Smooth muscle cell (in vitro differentiated cells): Measurements from ENCODE around the gene MRAS. TPM values are rescaled to one million over a fixed set of nuclear protein-coding genes. Genes with fewer than 3 reads are reported as not detected.

Experiments used
- DNase-seq: peaks from one replicate; lab custom pipeline; 2025; ENCODE audit not compliant: unreplicated experiment; lab: John Stamatoyannopoulos, UW
- H2AFZ ChIP-seq: fragments of 200-600 bp; sonication (generic); 2 replicates; pipeline ENCODE4 v1.6.0; 2016; ENCODE audit warnings: antibody characterized with exemption, low read depth, mild to moderate bottlenecking
- H3F3A ChIP-seq: fragments of 200-600 bp; sonication (generic); 2 replicates; pipeline ENCODE4 v1.6.0; 2017; ENCODE audit warnings: antibody characterized with exemption, low read depth
- H3K27ac ChIP-seq: fragments of 200-600 bp; sonication (generic); 2 replicates; pipeline ENCODE4 v1.5.1; 2016; ENCODE audit warnings: low read depth, mild to moderate bottlenecking
- H3K27me3 ChIP-seq: fragments of 200-600 bp; sonication (generic); 2 replicates; pipeline ENCODE4 v1.6.1; 2016; ENCODE audit warnings: low read depth, mild to moderate bottlenecking
- H3K36me3 ChIP-seq: fragments of 200-600 bp; sonication (generic); 2 replicates; pipeline ENCODE4 v1.5.1; 2016; ENCODE audit warnings: low read depth
- H3K4me1 ChIP-seq: fragments of 200-600 bp; sonication (generic); 2 replicates; pipeline ENCODE4 v1.5.1; 2016; ENCODE audit warnings: low read depth
- H3K4me2 ChIP-seq: fragments of 200-600 bp; sonication (generic); 2 replicates; pipeline ENCODE4 v1.6.0; 2016; ENCODE audit warnings: mild to moderate bottlenecking
- H3K4me3 ChIP-seq: fragments of 200-600 bp; sonication (generic); 2 replicates; pipeline ENCODE4 v1.5.1; 2016; ENCODE audit warnings: mild to moderate bottlenecking
- H3K79me2 ChIP-seq: fragments of 200-600 bp; sonication (generic); 2 replicates; pipeline ENCODE4 v1.6.0; 2016; ENCODE audit warnings: low read depth, mild to moderate bottlenecking
- H3K9ac ChIP-seq: fragments of 200-600 bp; sonication (generic); 2 replicates; pipeline ENCODE4 v1.6.0; 2016; ENCODE audit warnings: low read depth
- H3K9me3 ChIP-seq: fragments of 200-600 bp; sonication (generic); replicated peaks from 2 replicates; pipeline ENCODE4 v1.5.1; 2016; ENCODE audit warnings: low read depth
- H4K20me1 ChIP-seq: fragments of 200-600 bp; sonication (generic); 2 replicates; pipeline ENCODE4 v1.6.0; 2016; ENCODE audit warnings: low read depth
- CTCF ChIP-seq: fragments of 200-600 bp; sonication (generic); IDR thresholded peaks from 2 replicates; pipeline ENCODE4 v1.5.1; 2017; ENCODE audit warnings: borderline replicate concordance, mild to moderate bottlenecking, antibody characterized with exemption; ENCODE audit not compliant: insufficient read depth, poor library complexity, severe bottlenecking
- WGBS: methylation state at CpG from one replicate; pipeline ENCODE4 v1.1.7; 2016; ENCODE audit warnings: low lambda C conversion rate; 5-methylcytosine and 5-hydroxymethylcytosine counted together
- polyA plus RNA-seq: library from polyadenylated mRNA; unstranded; fragments of >200 nt; fragmentation: Nextera tagmentation; extraction: Ambion mirVana; gene quantifications from 2 replicates; pipeline ENCODE4 v1.2.1, GENCODE V29; 2016
- total RNA-seq: library from RNA; depleted of rRNA; stranded (reverse); fragments of >200 nt; gene quantifications from 2 replicates; pipeline ENCODE4 v1.2.3, GENCODE V29; 2014

MRAS gene
- total and polyA plus RNA-seq, 2 experiments from 2014 or later, result 43.0 to 60.5 TPM

- H3K36me3 ChIP-seq, result no peaks in the 10 kb centered on the region
- DNase-seq, result no peak
- H2AFZ ChIP-seq, result no peak overlapping the region
- H3K9ac ChIP-seq, result no peak overlapping the region
- peaks cover 94% of the 10 kb centered on the region for H4K20me1 ChIP-seq
- H3F3A ChIP-seq, result no peaks in the 10 kb centered on the region
- peaks cover 3% of the 10 kb centered on the region for H3K79me2 ChIP-seq
- H3K4me3 ChIP-seq, result no peak overlapping the region
- WGBS, result 98% methylated on average over 6 of the region's 6 CpGs
- no peak overlapping the region for H3K27ac ChIP-seq
- no peaks in the 10 kb centered on the region for H3K4me1 ChIP-seq
- H3K9me3 ChIP-seq, result no peaks in the 10 kb centered on the region
- no peak for TF ChIP-seq CTCF
- H3K4me2 ChIP-seq, result no peak overlapping the region
- no peaks in the 10 kb centered on the region for H3K27me3 ChIP-seq
These were observed 16.2 kb downstream of the MRAS start for GRCh38 chr3:138364356-138365252.

GRCh38 chr3:138365253-138365555 lies 16.8 kb downstream of the MRAS start:
- Histone ChIP-seq H3K9ac (no peak overlapping the region), H3K79me2 (peaks cover 3% of the 10 kb centered on the region), H2AFZ (no peak overlapping the region), H3F3A (no peaks in the 10 kb centered on the region), H4K20me1 (peaks cover 88% of the 10 kb centered on the region), H3K36me3 (no peaks in the 10 kb centered on the region), H3K4me3 (no peak overlapping the region), H3K9me3 (no peaks in the 10 kb centered on the region), H3K4me1 (no peaks in the 10 kb centered on the region), H3K27me3 (no peaks in the 10 kb centered on the region), H3K27ac (no peak overlapping the region), H3K4me2 (no peak overlapping the region)
- 98% methylated on average over 4 of the region's 4 CpGs for WGBS
- no peak for DNase-seq
- no peak for TF ChIP-seq CTCF

- no peak for DNase-seq
- H3K4me2 ChIP-seq, result no peak overlapping the region
- no peaks in the 10 kb centered on the region for H3K27me3 ChIP-seq
- no peak overlapping the region for H3K4me3 ChIP-seq
- H3K9me3 ChIP-seq, result no peaks in the 10 kb centered on the region
- peaks cover 78% of the 10 kb centered on the region for H4K20me1 ChIP-seq
- H3K79me2 ChIP-seq, result peaks cover 3% of the 10 kb centered on the region
- no peak overlapping the region for H3K27ac ChIP-seq
- H3K9ac ChIP-seq, result no peak overlapping the region
- no peaks in the 10 kb centered on the region for H3F3A ChIP-seq
- H2AFZ ChIP-seq, result no peak overlapping the region
- H3K4me1 ChIP-seq, result no peaks in the 10 kb centered on the region
- no peak for TF ChIP-seq CTCF
- no peaks in the 10 kb centered on the region for H3K36me3 ChIP-seq
- WGBS, result 91% methylated on average over 8 of the region's 8 CpGs
These were observed 17.8 kb downstream of the MRAS start for GRCh38 chr3:138366006-138366759.
